IPS-11a (cell line): ENCODE results near the gene ERC2.

Experiments used
- H3K4me3 ChIP-seq: one replicate; pipeline ENCODE4 v1.5.1; 2013; ENCODE audit warnings: low read depth, low read length, control low read depth

ERC2 gene

GRCh38 chr3:56321383-56321782 lies 146.9 kb downstream of the ERC2 start:
- H3K4me3 ChIP-seq, result no peak overlapping the region

- H3K4me3 ChIP-seq, result no peak overlapping the region
Measured at GRCh38 chr3:56320883-56321282, 147.4 kb downstream of the ERC2 start.

- no peak overlapping the region for H3K4me3 ChIP-seq
Measured at GRCh38 chr3:56318891-56319290, 149.4 kb downstream of the ERC2 start.

- H3K4me3 ChIP-seq, result no peak overlapping the region
Measured at GRCh38 chr3:56316944-56317343, 151.3 kb downstream of the ERC2 start.

- H3K4me3 ChIP-seq, result no peak overlapping the region
Measured at GRCh38 chr3:56314842-56315241, 153.4 kb downstream of the ERC2 start.

GRCh38 chr3:56309465-56309864 lies 158.8 kb downstream of the ERC2 start:
- no peak overlapping the region for H3K4me3 ChIP-seq

- no peak overlapping the region for H3K4me3 ChIP-seq
Measured at GRCh38 chr3:56308471-56308870, 159.8 kb downstream of the ERC2 start.

- H3K4me3 ChIP-seq, result no peak overlapping the region
Measured at GRCh38 chr3:56304069-56304468, 164.2 kb downstream of the ERC2 start.

GRCh38 chr3:56303487-56303886 lies 164.8 kb downstream of the ERC2 start:
- no peak overlapping the region for H3K4me3 ChIP-seq

GRCh38 chr3:56302417-56302816 lies 165.8 kb downstream of the ERC2 start:
- no peak overlapping the region for H3K4me3 ChIP-seq

- no peak overlapping the region for H3K4me3 ChIP-seq
Measured at GRCh38 chr3:56297281-56297840, 170.9 kb downstream of the ERC2 start.

GRCh38 chr3:56296361-56296760 lies 171.9 kb downstream of the ERC2 start:
- no peak overlapping the region for H3K4me3 ChIP-seq

GRCh38 chr3:56295161-56295560 lies 173.1 kb downstream of the ERC2 start:
- H3K4me3 ChIP-seq, result no peak overlapping the region

- H3K4me3 ChIP-seq, result no peak overlapping the region
Measured at GRCh38 chr3:56294286-56294685, 174.0 kb downstream of the ERC2 start.

- H3K4me3 ChIP-seq, result no peak overlapping the region
Measured at GRCh38 chr3:56291953-56292352, 176.3 kb downstream of the ERC2 start.

GRCh38 chr3:56291244-56291680 lies 177.0 kb downstream of the ERC2 start:
- no peak overlapping the region for H3K4me3 ChIP-seq

GRCh38 chr3:56290374-56290773 lies 177.9 kb downstream of the ERC2 start:
- H3K4me3 ChIP-seq, result no peak overlapping the region

- H3K4me3 ChIP-seq, result no peak overlapping the region
Measured at GRCh38 chr3:56288258-56288657, 180.0 kb downstream of the ERC2 start.

- H3K4me3 ChIP-seq, result no peak overlapping the region
Measured at GRCh38 chr3:56282341-56282740, 185.9 kb downstream of the ERC2 start.

GRCh38 chr3:56277236-56277635 lies 191.0 kb downstream of the ERC2 start:
- H3K4me3 ChIP-seq, result no peak overlapping the region

GRCh38 chr3:56275120-56275519 lies 193.1 kb downstream of the ERC2 start:
- H3K4me3 ChIP-seq, result no peak overlapping the region

- H3K4me3 ChIP-seq, result no peak overlapping the region
Measured at GRCh38 chr3:56269755-56270535, 198.3 kb downstream of the ERC2 start.
